Esophagus muscularis mucosa (tissue), 4 donors: ENCODE results near the gene EEF2. TPM values are rescaled to one million over a fixed set of nuclear protein-coding genes. Genes with fewer than 3 reads are reported as not detected.

Experiments
- DNase-seq: peaks from one replicate; pipeline ENCODE4 v3.0.0-alpha.2; 2017; ENCODE audit errors: extremely low spot score
- H3K27ac ChIP-seq, 4 donors: fragments of 200-600 bp; sonication (generic); replicated peaks in 1 of 4; 1 replicate in 3 of 4; 2 replicates in 1 of 4; pipeline ENCODE4 v1.5.1; 2016 to 2019; ENCODE audit warnings: mild to moderate bottlenecking in 1 of 4
- H3K27me3 ChIP-seq, 4 donors: fragments of 200-600 bp; sonication (generic); one replicate each; pipeline versions ENCODE4 v1.5.1 to v1.6.0; 2016 to 2019
- H3K36me3 ChIP-seq, 4 donors: fragments of 200-600 bp; sonication (generic); one replicate each; pipeline ENCODE4 v1.5.1; 2016 to 2019
- H3K4me1 ChIP-seq, 4 donors: fragments of 200-600 bp; sonication (generic); one replicate each; pipeline ENCODE4 v1.5.1; 2016 to 2019
- H3K4me3 ChIP-seq, 4 donors: fragments of 200-600 bp; sonication (generic); 1 replicate in 2 of 4; 2 replicates in 2 of 4; pipeline ENCODE4 v1.5.1; 2016 to 2019; ENCODE audit warnings: mild to moderate bottlenecking in 4 of 4, moderate library complexity in 1 of 4
- H3K9me3 ChIP-seq, 4 donors: fragments of 200-600 bp; sonication (generic); 1 replicate in 3 of 4; 2 replicates in 1 of 4; pipeline ENCODE4 v1.5.1; 2016 to 2019
- EP300 ChIP-seq: sonication (generic); formaldehyde crosslinking; IDR thresholded peaks from one replicate; pipeline ENCODE4 v1.6.1; 2017; ENCODE audit warnings: antibody characterized with exemption
- POLR2A ChIP-seq: fragments of 450-650 bp; IDR thresholded peaks from one replicate; pipeline ENCODE4 v1.6.1; 2017; ENCODE audit warnings: antibody characterized with exemption, moderate library complexity, mild to moderate bottlenecking, low read depth
- POLR2AphosphoS5 ChIP-seq, 2 donors: sonication (generic); formaldehyde crosslinking; IDR thresholded peaks; one replicate each; pipeline ENCODE4 v1.6.1; 2017; ENCODE audit warnings: antibody characterized with exemption in 2 of 2
- WGBS: methylation state at CpG from one replicate; pipeline ENCODE4 v1.1.5; 2018; 5-methylcytosine and 5-hydroxymethylcytosine counted together
- intact Hi-C: fragments of 100-400 bp; cut with DNase I; formaldehyde crosslinking; loops from one replicate; pipeline ENCODE4 v1.15.1; 2023
- total RNA-seq, 4 donors: library from RNA; depleted of rRNA; stranded (reverse); fragments of >200 nt; gene quantifications; one replicate each; pipeline versions ENCODE4 v1.1.0 to v1.2.1, GENCODE V29; 2016
- TF ChIP-seq, protein P1 (sequence below), 3 experiments: fragments of 200-600 bp in 2 of 3; fragments of 450-650 bp in 1 of 3; sonication (generic) in 2 of 3; IDR thresholded peaks; one replicate each; pipeline ENCODE4 v1.5.1; 2017 to 2019; ENCODE audit warnings: antibody characterized with exemption in 3 of 3, mild to moderate bottlenecking in 2 of 3, moderate library complexity in 1 of 3

Gene EEF2
- total RNA-seq, 4 donors from 2014 or later = 2,280 to 3,286 (median 2,635) TPM

DNA sequence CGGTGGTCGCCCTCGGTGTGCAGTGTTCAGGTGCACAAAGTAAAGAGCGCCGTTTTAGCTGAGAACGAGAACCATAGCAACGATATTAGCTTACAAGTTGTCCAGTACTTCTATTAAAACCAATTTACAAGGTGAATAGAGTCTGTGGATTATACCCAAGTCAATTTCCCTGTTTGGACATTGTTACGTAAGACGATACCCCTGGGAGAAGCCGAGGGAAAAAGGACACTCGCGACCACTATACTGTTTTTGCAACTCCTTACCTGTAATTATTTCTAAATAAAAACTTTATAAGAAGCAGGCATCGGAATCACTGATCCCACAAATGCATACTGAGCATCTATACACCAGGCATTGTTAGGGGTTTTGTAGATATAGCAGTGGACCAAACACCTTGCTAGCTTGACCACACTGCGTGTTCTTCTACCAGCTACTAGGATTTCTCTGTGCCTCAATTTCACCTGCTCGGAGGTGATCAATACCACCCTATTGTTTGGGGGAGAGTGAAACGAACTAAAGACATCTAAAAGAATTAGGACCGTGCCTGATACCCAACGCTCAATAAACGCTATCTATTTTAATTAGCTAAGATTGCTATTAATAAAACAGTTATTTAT lies 488 bp upstream of the EEF2 start:
- no peak for DNase-seq
- 5% methylated on average over 19 of the region's 19 CpGs for WGBS
- peak overlapping the region; percentile 93 to 98 (median 95) for H3K27ac ChIP-seq
- peaks cover 48 to 69% (median 63%) of the 10 kb centered on the region in 4 donors for H3K4me1 ChIP-seq
- no peaks in the 10 kb centered on the region for H3K27me3 ChIP-seq
- peaks cover 32 to 36% (median 34%) of the 10 kb centered on the region in 4 donors for H3K36me3 ChIP-seq
- H3K4me3 ChIP-seq = peak overlapping the region; percentile 71 to 99 (median 84)
- intact Hi-C loops = loop anchor here (2.0 to 10.0 kb wide), 3 partner anchors 92 to 219 kb away; no protein-coding TSS in a partner anchor
- TF ChIP-seq, protein P1, sequence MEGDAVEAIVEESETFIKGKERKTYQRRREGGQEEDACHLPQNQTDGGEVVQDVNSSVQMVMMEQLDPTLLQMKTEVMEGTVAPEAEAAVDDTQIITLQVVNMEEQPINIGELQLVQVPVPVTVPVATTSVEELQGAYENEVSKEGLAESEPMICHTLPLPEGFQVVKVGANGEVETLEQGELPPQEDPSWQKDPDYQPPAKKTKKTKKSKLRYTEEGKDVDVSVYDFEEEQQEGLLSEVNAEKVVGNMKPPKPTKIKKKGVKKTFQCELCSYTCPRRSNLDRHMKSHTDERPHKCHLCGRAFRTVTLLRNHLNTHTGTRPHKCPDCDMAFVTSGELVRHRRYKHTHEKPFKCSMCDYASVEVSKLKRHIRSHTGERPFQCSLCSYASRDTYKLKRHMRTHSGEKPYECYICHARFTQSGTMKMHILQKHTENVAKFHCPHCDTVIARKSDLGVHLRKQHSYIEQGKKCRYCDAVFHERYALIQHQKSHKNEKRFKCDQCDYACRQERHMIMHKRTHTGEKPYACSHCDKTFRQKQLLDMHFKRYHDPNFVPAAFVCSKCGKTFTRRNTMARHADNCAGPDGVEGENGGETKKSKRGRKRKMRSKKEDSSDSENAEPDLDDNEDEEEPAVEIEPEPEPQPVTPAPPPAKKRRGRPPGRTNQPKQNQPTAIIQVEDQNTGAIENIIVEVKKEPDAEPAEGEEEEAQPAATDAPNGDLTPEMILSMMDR (IDR thresholded peaks at IDR 0.05) = no peak
- no peak for TF ChIP-seq POLR2A
- H3K9me3 ChIP-seq = no peaks in the 10 kb centered on the region

DNA sequence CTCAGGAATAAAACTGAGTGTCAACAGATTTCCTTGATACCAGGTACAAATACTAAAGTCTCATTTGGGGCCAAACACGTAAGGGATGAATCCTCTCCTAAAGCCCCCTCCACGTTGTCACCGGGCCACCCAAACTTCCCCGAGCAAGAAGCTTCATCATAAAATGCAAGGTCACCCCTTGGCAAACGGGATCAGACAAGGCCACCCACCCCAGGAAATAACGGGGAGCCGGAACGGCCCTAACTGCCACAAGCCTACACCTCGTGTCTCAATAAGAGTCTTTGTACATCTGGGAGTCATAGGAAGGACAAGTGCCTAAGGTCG lies 717 bp downstream of the EEF2 start:
- peak overlapping the region; percentile 71 to 99 (median 84) for H3K4me3 ChIP-seq
- peaks cover 44 to 48% (median 46%) of the 10 kb centered on the region in 4 donors for H3K36me3 ChIP-seq
- intact Hi-C loops = loop anchor here (10.0 kb wide), 1 partner anchor 150 kb away; no protein-coding TSS in a partner anchor
- peak overlapping the region; percentile 93 to 98 (median 95) for H3K27ac ChIP-seq
- H3K4me1 ChIP-seq = peaks cover 48 to 81% (median 65%) of the 10 kb centered on the region in 4 donors
- no peaks in the 10 kb centered on the region for H3K27me3 ChIP-seq
- 2% methylated on average over 9 of the region's 10 CpGs for WGBS
- no peaks in the 10 kb centered on the region for H3K9me3 ChIP-seq
- no peak for TF ChIP-seq EP300
- TF ChIP-seq, protein P1 (IDR thresholded peaks at IDR 0.05) = no peak
- no peak for DNase-seq

DNA sequence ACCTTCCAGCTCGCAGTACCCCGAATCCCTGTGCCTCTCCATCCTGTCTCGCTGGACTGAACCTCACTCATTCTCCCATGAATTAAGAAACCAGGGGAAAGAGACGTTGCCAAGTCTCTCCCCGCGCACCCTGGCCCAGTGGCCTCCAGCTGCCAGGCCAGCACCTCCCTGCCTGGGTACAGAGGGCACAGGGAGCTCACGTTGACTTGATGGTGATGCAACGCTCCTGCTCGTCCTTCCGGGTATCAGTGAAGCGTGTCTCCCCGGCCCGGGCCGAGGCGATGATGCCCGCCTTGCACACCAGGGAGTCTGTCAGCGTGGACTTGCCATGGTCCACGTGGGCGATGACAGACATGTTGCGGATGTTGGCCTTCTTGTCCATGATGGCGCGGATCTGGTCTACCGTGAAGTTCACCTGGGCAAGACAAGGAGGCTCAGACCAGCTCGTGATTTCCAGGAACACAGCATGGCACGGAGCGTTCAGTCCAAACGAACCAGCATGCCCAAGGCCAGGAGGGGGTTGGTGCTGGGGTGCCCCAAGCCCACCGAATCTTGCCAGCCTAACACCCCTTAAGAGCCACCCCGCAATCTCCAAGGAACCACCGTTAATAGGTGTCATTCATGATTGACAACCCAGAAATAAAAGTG lies 1.2 kb downstream of the EEF2 start:
- H3K4me3 ChIP-seq = peak overlapping the region; percentile 71 to 99 (median 84)
- no peaks in the 10 kb centered on the region for H3K9me3 ChIP-seq
- peaks cover 48 to 85% (median 65%) of the 10 kb centered on the region in 4 donors for H3K4me1 ChIP-seq
- TF ChIP-seq, protein P1 (IDR thresholded peaks at IDR 0.05) = no peak
- TF ChIP-seq EP300 = no peak
- peak; percentile 34 to 49 for TF ChIP-seq POLR2AphosphoS5 (IDR thresholded peaks at IDR 0.05)
- no peaks in the 10 kb centered on the region for H3K27me3 ChIP-seq
- intact Hi-C loops = loop anchor here (10.0 kb wide), 1 partner anchor 151 kb away; no protein-coding TSS in a partner anchor
- peaks cover 49 to 53% (median 51%) of the 10 kb centered on the region in 4 donors for H3K36me3 ChIP-seq
- DNase-seq = no peak
- WGBS = 27% methylated on average over 17 of the region's 30 CpGs
- H3K27ac ChIP-seq = peak overlapping the region; percentile 93 to 98 (median 95)

DNA sequence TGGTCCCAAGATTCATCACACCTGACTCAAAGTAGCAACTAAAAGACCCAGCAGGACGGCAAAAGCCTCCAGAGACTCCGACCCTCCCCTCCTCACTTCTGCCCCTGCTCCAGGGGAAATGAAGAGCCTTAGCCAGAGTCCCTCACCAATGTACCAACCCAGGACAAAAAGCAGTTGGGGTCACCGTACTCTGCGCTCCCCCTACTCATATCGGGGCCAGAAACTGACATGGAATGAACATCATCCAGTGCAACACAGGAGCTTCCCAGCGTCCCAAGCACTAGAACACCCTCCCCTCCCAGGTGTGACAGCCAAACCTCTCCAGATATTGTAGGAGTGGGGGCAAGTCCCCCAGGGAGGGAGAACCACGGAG lies 1.7 kb downstream of the EEF2 start:
- H3K4me1 ChIP-seq = peaks cover 48 to 85% (median 65%) of the 10 kb centered on the region in 4 donors
- peak overlapping the region; percentile 71 to 99 (median 84) for H3K4me3 ChIP-seq
- TF ChIP-seq POLR2A (no peak), EP300 (no peak)
- intact Hi-C loops = loop anchor here (10.0 kb wide), 1 partner anchor 151 kb away; no protein-coding TSS in a partner anchor
- no peaks in the 10 kb centered on the region for H3K27me3 ChIP-seq
- peaks cover 54 to 59% (median 56%) of the 10 kb centered on the region in 4 donors for H3K36me3 ChIP-seq
- WGBS = 61% methylated on average over 5 of the region's 7 CpGs
- DNase-seq = no peak
- peak overlapping the region; percentile 93 to 98 (median 95) for H3K27ac ChIP-seq
- H3K9me3 ChIP-seq = no peaks in the 10 kb centered on the region

DNA sequence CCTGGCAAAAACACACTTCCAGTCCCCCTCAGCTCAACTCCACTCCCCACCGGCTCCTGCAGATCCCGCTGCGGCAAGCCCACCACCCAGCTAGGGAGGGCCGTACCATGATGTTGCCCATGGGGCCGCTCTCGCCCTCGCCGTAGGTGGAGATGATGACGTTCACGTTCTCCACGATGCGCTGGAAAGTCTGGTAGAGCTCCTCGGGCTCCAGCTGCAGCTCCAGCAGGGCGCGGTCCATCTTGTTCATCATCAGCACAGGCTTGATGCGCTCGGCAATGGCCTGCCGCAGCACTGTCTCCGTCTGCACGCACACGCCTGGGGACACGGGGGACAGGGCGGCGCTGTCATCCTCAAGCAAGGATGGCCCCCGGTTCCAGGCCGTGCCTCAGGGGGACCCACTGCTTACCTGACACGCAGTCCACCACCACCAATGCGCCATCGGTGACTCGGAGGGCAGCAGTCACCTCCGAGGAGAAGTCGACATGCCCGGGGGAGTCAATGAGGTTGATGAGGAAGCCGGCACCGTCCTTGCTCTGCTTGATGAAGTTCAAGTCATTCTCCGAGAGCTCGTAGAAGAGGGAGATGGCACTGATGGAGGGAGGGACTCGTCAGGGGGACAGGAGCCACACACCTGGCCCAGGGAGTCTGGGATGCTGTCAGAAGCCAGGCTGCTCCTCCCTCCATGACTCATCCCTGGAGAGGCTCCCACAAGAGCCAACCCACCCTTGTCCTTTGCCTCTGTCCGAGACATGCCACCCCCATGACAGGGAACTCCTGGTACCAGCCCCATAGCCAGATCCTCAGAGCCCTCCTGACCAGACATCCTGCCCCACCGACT lies 2.3 kb downstream of the EEF2 start:
- no peak for TF ChIP-seq EP300
- no peak for TF ChIP-seq POLR2A
- no peak for TF ChIP-seq POLR2AphosphoS5 (IDR thresholded peaks at IDR 0.05)
- TF ChIP-seq, protein P1 (IDR thresholded peaks at IDR 0.05) = no peak
- Histone ChIP-seq H3K4me3 (peak overlapping the region; percentile 71 to 99 (median 84)), H3K36me3 (peaks cover 61 to 65% (median 62%) of the 10 kb centered on the region in 4 donors), H3K27me3 (no peaks in the 10 kb centered on the region), H3K27ac (peak overlapping the region; percentile 93 to 98 (median 95)), H3K9me3 (no peaks in the 10 kb centered on the region), H3K4me1 (peaks cover 45 to 79% (median 61%) of the 10 kb centered on the region in 4 donors)
- DNase-seq = no peak
- 75% methylated on average over 10 of the region's 40 CpGs for whole genome bisulfite sequencing
- intact Hi-C loops = loop anchor here (10.0 kb wide), 1 partner anchor 152 kb away; no protein-coding TSS in a partner anchor
